Activated CD8-positive, alpha-beta T cell treated with anti-CD3 and anti-CD28 coated beads for 36 hours (primary cell): ENCODE measurements around the gene RPS3. TPM values are rescaled to one million over a fixed set of nuclear protein-coding genes. Genes with fewer than 3 reads are reported as not detected.

Experiments
- ATAC-seq: fragments of 200-7000 bp; cut with Tn5 transposase; one replicate; pipeline ENCODE4 v1.10.0; 2021; ENCODE audit warnings: mild to moderate bottlenecking, moderate library complexity
- CTCF ChIA-PET: fragments of 350-600 bp; sonication (Branson Sonifier 250); formaldehyde crosslinking; loops from one replicate; lab custom pipeline; 2021; ENCODE audit warnings: antibody characterized with exemption; lab: Charles Lee
- POLR2A ChIA-PET: fragments of 350-600 bp; sonication (Branson Sonifier 250); formaldehyde crosslinking; loops from one replicate; lab custom pipeline; 2021; ENCODE audit warnings: antibody characterized with exemption; lab: Charles Lee
- DNase-seq: peaks from one replicate; pipeline ENCODE4 v3.0.0-alpha.2; 2020
- H3K27ac Mint-ChIP-seq: one replicate; pipeline ENCODE4 v1.8.0; 2021; ENCODE audit warnings: mild to moderate bottlenecking, mixed read lengths
- H3K27me3 Mint-ChIP-seq: one replicate; pipeline ENCODE4 v1.8.0; 2021; ENCODE audit warnings: mixed read lengths
- H3K36me3 Mint-ChIP-seq: one replicate; pipeline ENCODE4 v1.8.0; 2021; ENCODE audit warnings: low read depth, mixed read lengths
- H3K4me1 Mint-ChIP-seq: one replicate; pipeline ENCODE4 v1.8.0; 2021; ENCODE audit warnings: low read depth, mixed read lengths
- H3K4me3 Mint-ChIP-seq: one replicate; pipeline ENCODE4 v1.8.0; 2021; ENCODE audit warnings: mild to moderate bottlenecking, moderate library complexity, mixed read lengths
- H3K9me3 Mint-ChIP-seq: one replicate; pipeline ENCODE4 v1.8.0; 2021; ENCODE audit warnings: mixed read lengths
- intact Hi-C: fragments of 100-400 bp; cut with micrococcal nuclease; formaldehyde crosslinking; loops from one replicate; pipeline ENCODE4 v1.10.0; 2022
- total RNA-seq, 2 experiments: library from RNA; stranded (reverse); gene quantifications; one replicate each; pipeline ENCODE4 v1.2.3, GENCODE V29; 2021
- TF ChIP-seq, protein P1 (sequence below): fragments of 200-600 bp; IDR thresholded peaks from one replicate; pipeline ENCODE4 v1.8.0; 2022; ENCODE audit warnings: antibody characterized with exemption, mild to moderate bottlenecking

The RPS3 gene
- total RNA-seq, 2 experiments from 2014 or later = 4,906 to 4,954 TPM

DNA sequence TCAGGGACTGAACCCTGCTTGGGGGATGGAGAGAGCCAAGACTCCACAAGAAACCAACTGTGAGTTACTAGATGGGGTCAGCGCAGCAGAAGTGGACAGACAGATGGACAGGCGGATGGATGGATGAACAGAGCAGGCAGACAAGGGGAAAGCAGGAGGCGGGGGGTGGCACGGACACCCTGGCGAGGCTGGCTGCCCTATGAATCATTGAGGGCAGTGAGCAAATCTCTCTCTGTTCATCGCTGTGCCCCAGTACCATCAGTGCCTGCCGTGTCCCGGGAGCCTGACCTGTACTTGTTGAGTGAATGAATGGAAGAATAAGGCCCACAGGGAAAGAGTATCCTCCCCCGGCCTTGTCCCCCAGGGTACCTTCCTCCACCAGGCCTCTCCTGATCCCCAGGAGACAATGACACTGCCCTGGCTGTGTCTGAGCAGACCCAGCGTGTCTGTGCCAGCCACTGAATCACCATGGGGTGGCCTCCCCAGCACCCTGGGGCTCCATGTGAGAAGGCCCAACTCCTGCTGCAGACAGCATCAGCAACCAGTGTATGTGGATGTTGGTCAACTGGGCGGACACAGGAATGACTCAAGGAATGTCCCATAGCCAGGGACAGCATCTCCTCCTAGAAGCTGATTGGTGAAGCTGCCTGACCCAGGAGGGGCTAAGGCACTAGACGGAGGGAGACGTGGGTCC lies 38.8 kb downstream of the RPS3 start:
- POLR2A ChIA-PET = no interaction called here

DNA sequence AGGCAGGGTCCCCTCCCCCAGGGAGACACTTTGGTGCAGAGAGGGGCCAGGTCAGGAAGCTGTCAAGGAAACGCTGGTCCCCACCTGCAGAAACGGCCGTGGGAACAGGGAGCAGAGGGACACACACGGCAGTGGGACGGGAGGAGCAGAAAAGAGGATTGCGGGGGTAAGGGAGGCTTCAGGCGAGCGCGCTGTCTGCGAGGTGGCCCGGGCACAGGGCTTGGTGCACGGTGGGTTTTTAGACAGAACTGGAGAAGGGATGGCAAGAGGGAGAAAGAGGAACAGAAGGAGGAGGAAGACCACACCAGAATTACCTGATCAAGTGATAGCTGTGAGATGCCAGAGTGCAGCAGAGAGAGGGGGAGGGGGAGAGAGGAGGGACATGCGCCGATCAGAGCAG lies 39.7 kb downstream of the RPS3 start:
- POLR2A ChIA-PET = no interaction called here

More for the DNA sequence above, 38.8 kb downstream of the RPS3 start:
- Mint-ChIP-seq H3K4me3 (no peak overlapping the region), H3K27me3 (peaks cover 5% of the 10 kb centered on the region), H3K4me1 (no peaks in the 10 kb centered on the region), H3K27ac (no peak overlapping the region), H3K36me3 (no peaks in the 10 kb centered on the region), H3K9me3 (no peaks in the 10 kb centered on the region)
- intact Hi-C loops = no loop called here
- DNase-seq (no peak), ATAC-seq (no peak)
- TF ChIP-seq, protein P1, sequence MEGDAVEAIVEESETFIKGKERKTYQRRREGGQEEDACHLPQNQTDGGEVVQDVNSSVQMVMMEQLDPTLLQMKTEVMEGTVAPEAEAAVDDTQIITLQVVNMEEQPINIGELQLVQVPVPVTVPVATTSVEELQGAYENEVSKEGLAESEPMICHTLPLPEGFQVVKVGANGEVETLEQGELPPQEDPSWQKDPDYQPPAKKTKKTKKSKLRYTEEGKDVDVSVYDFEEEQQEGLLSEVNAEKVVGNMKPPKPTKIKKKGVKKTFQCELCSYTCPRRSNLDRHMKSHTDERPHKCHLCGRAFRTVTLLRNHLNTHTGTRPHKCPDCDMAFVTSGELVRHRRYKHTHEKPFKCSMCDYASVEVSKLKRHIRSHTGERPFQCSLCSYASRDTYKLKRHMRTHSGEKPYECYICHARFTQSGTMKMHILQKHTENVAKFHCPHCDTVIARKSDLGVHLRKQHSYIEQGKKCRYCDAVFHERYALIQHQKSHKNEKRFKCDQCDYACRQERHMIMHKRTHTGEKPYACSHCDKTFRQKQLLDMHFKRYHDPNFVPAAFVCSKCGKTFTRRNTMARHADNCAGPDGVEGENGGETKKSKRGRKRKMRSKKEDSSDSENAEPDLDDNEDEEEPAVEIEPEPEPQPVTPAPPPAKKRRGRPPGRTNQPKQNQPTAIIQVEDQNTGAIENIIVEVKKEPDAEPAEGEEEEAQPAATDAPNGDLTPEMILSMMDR = no peak
- CTCF ChIA-PET = interaction anchor here (1.2 kb wide), 1 partner anchor 13 kb away, joined by 3 read pairs; no protein-coding TSS in a partner anchor

GRCh38 chr11:75439495-75440120 lies 40.3 kb downstream of the RPS3 start:
- ChIA-PET CTCF (interaction anchor here (0.9 to 2.4 kb wide), 3 partner anchors 12 to 86 kb away, joined by 3 to 10 read pairs (median 3); partner anchors contain the start of gene GDPD5), POLR2A (no interaction called here)
- no peaks in the 10 kb centered on the region for H3K36me3 Mint-ChIP-seq
- H3K4me3 Mint-ChIP-seq = no peak overlapping the region
- TF ChIP-seq, protein P1 = no peak
- ATAC-seq (no peak), DNase-seq (no peak)
- no peaks in the 10 kb centered on the region for H3K27me3 Mint-ChIP-seq
- no peaks in the 10 kb centered on the region for H3K4me1 Mint-ChIP-seq
- intact Hi-C loops = no loop called here
- H3K27ac Mint-ChIP-seq = no peak overlapping the region
- H3K9me3 Mint-ChIP-seq = no peaks in the 10 kb centered on the region

More for the DNA sequence above, 39.7 kb downstream of the RPS3 start:
- Mint-ChIP-seq H3K27ac (no peak overlapping the region), H3K27me3 (no peaks in the 10 kb centered on the region), H3K9me3 (no peaks in the 10 kb centered on the region), H3K36me3 (no peaks in the 10 kb centered on the region), H3K4me1 (no peaks in the 10 kb centered on the region), H3K4me3 (no peak overlapping the region)
- ATAC-seq (no peak), DNase-seq (no peak)
- CTCF ChIA-PET = interaction anchor here (0.9 to 1.2 kb wide), 2 partner anchors 12 to 31 kb away, joined by 3 read pairs; no protein-coding TSS in a partner anchor
- TF ChIP-seq, protein P1 = no peak
- intact Hi-C loops = no loop called here

DNA sequence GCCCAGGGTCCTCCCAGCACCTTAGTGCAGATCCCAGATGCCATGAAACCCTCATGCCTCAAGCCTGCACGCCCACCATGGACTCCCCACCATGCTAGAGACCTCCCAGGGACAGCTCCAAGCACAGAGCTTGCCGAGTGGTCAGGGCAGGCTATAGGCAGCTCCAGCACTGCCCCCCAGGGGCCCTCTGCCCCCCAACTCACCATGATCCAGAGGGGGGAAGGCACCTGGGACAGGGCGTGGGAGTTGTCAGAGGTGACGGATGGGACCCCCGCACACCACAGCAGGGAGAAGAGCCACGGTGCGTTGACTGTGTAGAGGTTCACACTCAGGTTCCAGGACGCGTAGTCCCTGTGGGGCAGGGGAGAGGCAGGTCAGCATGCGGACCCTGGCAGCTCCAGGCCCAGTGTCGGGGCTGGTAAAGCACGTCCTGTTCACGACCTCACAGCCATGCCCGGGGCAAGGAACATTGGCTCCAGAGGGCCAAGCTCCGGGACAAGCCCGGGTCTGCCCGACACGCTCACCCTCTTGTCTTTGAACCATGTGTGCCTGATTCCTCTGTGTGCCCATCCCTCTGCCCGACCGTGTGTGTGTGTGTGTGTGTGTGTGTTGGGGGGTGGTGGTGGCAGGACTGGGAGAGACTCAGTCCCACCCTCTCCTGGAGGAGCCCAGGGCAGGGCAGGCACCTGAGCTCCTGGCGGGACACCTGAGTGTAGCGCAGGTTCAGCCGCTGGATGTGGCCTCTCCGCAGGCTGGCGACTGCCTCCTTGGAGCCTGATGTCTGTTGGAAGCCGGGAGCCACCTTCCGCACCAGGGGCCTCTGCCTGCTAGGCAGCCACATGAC lies 41.9 kb downstream of the RPS3 start:
- TF ChIP-seq, protein P1 = no peak
- Mint-ChIP-seq H3K4me1 (no peaks in the 10 kb centered on the region), H3K27me3 (no peaks in the 10 kb centered on the region), H3K9me3 (no peaks in the 10 kb centered on the region), H3K4me3 (no peak overlapping the region), H3K27ac (no peak overlapping the region), H3K36me3 (no peaks in the 10 kb centered on the region)
- no peak for DNase-seq
- intact Hi-C loops = no loop called here
- ChIA-PET CTCF (interaction anchor here (0.7 to 2.4 kb wide), 3 partner anchors 10 to 89 kb away, joined by 3 to 10 read pairs (median 3); partner anchors contain the start of gene GDPD5), POLR2A (interaction anchor here (1.4 kb wide), 1 partner anchor 11 kb away, joined by 6 read pairs; no protein-coding TSS in a partner anchor)
- no peak for ATAC-seq
